ENCODE results near the gene NELFE.

NELFE gene

DNA sequence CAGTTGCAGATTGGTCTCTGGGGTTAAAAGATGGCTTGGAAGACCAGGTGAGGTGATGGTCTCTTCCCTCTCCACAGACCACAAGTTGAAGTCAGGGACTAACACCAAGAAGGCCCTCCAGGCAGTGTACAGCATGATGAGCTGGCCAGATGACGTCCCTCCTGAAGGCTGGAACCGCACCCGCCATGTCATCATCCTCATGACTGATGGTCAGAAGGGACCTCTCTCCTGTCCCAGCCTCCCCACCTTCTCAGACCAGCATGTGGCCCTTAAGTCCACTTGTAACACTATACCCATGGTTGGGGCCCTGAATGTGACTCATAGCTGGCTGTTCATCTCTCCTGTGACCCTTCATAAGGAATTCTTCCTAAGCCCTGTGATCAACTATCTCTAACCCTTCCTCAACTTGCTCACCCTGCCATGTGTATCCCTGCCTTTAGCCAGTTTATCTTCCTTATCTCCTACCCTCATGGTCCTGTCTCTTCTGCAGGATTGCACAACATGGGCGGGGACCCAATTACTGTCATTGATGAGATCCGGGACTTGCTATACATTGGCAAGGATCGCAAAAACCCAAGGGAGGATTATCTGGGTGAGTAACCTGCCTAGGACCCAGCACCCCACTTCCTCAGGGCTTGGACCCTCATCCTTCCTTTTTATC lies 9.9 kb downstream of the NELFE start:
- TF ChIP-seq GATA2 (IDR thresholded peaks at IDR 0.05; ENCODE audit: low read depth, low read length) (no peak), GATA3 (IDR thresholded peaks at IDR 0.05; ENCODE audit: low read depth, low read length) (no peak)

GRCh38 chr6:31948306-31948705 lies 10.5 kb downstream of the NELFE start:
- TF ChIP-seq GATA2 (IDR thresholded peaks at IDR 0.05; ENCODE audit: low read depth, low read length) (no peak), GATA3 (IDR thresholded peaks at IDR 0.05; ENCODE audit: low read depth, low read length) (no peak)

DNA sequence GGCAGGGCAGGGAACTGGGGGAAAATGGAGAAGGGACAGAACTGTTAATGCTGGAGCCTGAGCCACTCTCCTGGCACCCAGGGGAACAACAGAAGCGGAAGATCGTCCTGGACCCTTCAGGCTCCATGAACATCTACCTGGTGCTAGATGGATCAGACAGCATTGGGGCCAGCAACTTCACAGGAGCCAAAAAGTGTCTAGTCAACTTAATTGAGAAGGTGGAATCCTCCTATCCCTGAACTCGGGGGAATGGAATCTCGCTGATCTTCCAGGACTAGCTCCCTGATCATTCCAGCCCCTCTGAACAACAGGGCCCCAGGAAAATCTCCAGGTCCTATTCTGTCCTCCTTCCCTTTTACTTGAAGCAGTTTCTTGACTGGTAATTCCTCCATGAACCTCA lies 10.9 kb downstream of the NELFE start:
- no peak for TF ChIP-seq GATA3 (IDR thresholded peaks at IDR 0.05; ENCODE audit: low read depth, low read length)

GRCh38 chr6:31947070-31947675 lies 11.6 kb downstream of the NELFE start:
- TF ChIP-seq GATA2 (IDR thresholded peaks at IDR 0.05; ENCODE audit: low read depth, low read length) (no peak), GATA3 (IDR thresholded peaks at IDR 0.05; ENCODE audit: low read depth, low read length) (no peak)

GRCh38 chr6:31946370-31946885 lies 12.3 kb downstream of the NELFE start:
- no peak for TF ChIP-seq GATA3 (IDR thresholded peaks at IDR 0.05; ENCODE audit: low read depth, low read length)
- no peak for TF ChIP-seq GATA2 (IDR thresholded peaks at IDR 0.05; ENCODE audit: low read depth, low read length)

- TF ChIP-seq GATA2 (IDR thresholded peaks at IDR 0.05; ENCODE audit: low read depth, low read length) (no peak), GATA3 (IDR thresholded peaks at IDR 0.05; ENCODE audit: low read depth, low read length) (no peak)
Observed at GRCh38 chr6:31945507-31946369, 13.0 kb downstream of the NELFE start, which contains the start of gene CFB. CFB (plus strand) TSS chr6:31946095; CDS start chr6:31946222, 127 bp downstream.

DNA sequence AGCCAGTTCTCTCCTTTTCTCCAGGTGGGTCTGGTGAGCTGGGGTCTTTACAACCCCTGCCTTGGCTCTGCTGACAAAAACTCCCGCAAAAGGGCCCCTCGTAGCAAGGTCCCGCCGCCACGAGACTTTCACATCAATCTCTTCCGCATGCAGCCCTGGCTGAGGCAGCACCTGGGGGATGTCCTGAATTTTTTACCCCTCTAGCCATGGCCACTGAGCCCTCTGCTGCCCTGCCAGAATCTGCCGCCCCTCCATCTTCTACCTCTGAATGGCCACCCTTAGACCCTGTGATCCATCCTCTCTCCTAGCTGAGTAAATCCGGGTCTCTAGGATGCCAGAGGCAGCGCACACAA lies 13.6 kb downstream of the NELFE start:
- TF ChIP-seq GATA3 (IDR thresholded peaks at IDR 0.05; ENCODE audit: low read depth, low read length) (no peak), GATA2 (IDR thresholded peaks at IDR 0.05; ENCODE audit: low read depth, low read length) (no peak)

GRCh38 chr6:31943742-31944141 lies 15.0 kb downstream of the NELFE start:
- TF ChIP-seq GATA2 (IDR thresholded peaks at IDR 0.05; ENCODE audit: low read depth, low read length), result peak; percentile 23; the same call in 1 of the 2 replicates
- TF ChIP-seq GATA3 (IDR thresholded peaks at IDR 0.05; ENCODE audit: low read depth, low read length), result no peak

GRCh38 chr6:31940256-31940664 lies 18.5 kb downstream of the NELFE start:
- TF ChIP-seq GATA2 (IDR thresholded peaks at IDR 0.05; ENCODE audit: low read depth, low read length) (no peak), GATA3 (IDR thresholded peaks at IDR 0.05; ENCODE audit: low read depth, low read length) (no peak)

GRCh38 chr6:31935823-31936222 lies 22.9 kb downstream of the NELFE start:
- TF ChIP-seq GATA2 (IDR thresholded peaks at IDR 0.05; ENCODE audit: low read depth, low read length) (no peak), GATA3 (IDR thresholded peaks at IDR 0.05; ENCODE audit: low read depth, low read length) (no peak)

DNA sequence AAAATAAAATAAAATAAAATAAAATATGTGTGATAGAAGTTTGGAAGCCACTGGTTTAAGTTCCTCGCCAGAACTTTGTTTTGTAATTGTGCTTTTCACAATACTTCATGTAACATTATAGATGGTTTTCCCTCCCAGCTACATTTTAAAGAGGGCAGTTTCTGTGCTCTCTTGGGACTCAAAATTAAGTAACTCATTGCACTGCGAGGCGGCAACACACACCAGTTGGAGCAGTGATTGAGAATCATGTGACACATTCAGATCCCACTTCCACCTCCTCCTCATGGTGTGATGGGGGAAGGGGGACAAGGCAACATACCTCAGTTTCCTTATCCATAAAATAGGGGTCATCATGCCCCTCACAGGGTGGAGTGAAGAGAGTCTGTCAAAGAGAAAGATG lies 23.8 kb downstream of the NELFE start:
- no peak for TF ChIP-seq GATA2 (IDR thresholded peaks at IDR 0.05; ENCODE audit: low read depth, low read length)
- TF ChIP-seq GATA3 (IDR thresholded peaks at IDR 0.05; ENCODE audit: low read depth, low read length), result no peak

DNA sequence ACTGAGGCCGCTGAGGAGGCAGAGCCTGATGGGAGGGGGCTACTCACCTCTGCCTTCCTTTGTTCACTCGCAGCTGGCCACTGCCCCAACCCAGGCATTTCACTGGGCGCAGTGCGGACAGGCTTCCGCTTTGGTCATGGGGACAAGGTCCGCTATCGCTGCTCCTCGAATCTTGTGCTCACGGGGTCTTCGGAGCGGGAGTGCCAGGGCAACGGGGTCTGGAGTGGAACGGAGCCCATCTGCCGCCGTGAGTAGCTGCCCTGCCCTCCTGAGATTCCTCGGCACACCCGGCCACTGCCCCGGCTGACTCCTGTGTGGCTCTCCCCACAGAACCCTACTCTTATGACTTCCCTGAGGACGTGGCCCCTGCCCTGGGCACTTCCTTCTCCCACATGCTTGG lies 25.2 kb downstream of the NELFE start:
- TF ChIP-seq GATA2 (IDR thresholded peaks at IDR 0.05; ENCODE audit: low read depth, low read length), result no peak
- no peak for TF ChIP-seq GATA3 (IDR thresholded peaks at IDR 0.05; ENCODE audit: low read depth, low read length)

DNA sequence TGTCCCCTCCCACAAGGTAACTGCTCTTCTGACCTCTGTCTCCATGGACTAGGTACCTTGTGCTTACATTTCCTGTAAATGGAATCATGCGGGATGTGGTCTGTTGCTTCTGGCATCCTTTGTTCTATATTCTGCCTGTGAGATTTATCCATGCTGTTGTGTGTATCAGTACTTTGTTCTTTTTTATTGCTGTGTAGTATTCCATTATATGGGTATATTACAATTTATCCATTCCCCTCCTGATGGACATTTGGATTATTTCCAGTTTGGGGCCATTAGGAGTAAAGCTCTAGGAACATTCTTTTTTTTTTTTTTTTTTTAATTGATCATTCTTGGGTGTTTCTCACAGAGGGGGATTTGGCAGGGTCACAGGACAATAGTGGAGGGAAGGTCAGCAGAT lies 27.8 kb downstream of the NELFE start:
- no peak for TF ChIP-seq GATA2 (IDR thresholded peaks at IDR 0.05; ENCODE audit: low read depth, low read length)
- no peak for TF ChIP-seq GATA3 (IDR thresholded peaks at IDR 0.05; ENCODE audit: low read depth, low read length)

DNA sequence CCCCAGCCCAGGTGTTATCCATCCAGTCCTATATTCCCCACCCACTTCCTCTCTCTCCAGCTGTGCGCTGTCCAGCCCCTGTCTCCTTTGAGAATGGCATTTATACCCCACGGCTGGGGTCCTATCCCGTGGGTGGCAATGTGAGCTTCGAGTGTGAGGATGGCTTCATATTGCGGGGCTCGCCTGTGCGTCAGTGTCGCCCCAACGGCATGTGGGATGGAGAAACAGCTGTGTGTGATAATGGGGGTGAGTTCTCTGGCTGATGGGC lies 30.2 kb downstream of the NELFE start:
- TF ChIP-seq GATA2 (IDR thresholded peaks at IDR 0.05; ENCODE audit: low read depth, low read length) (no peak), GATA3 (IDR thresholded peaks at IDR 0.05; ENCODE audit: low read depth, low read length) (no peak)

Measured in SH-SY5Y (cell line).